Heart right ventricle (tissue), 16 donors: Measurements from ENCODE around the gene CCNI. TPM values are rescaled to one million over a fixed set of nuclear protein-coding genes. Genes with fewer than 3 reads are reported as not detected.

Source experiments
- ATAC-seq, 8 donors: fragments of 200-7000 bp; cut with Tn5 transposase; one replicate each; pipeline ENCODE4 v1.9.1; 2020; ENCODE audit warnings: mild to moderate bottlenecking in 8 of 8, moderate library complexity in 8 of 8, moderate number of reproducible peaks in 1 of 8
- DNase-seq, 2 donors: peaks; one replicate each; pipeline ENCODE4 v3.0.0-alpha.2; 2020
- H3K27ac ChIP-seq, 10 donors: fragments of 200-600 bp; sonication (generic) in 2 of 10; one replicate each; pipeline versions ENCODE4 v1.5.0 to v1.8.0; 2020 to 2022; ENCODE audit warnings: mild to moderate bottlenecking in 3 of 10
- H3K27me3 ChIP-seq, 7 donors: fragments of 200-600 bp; one replicate each; pipeline ENCODE4 v1.8.0; 2021 to 2022; ENCODE audit warnings: mild to moderate bottlenecking in 2 of 7
- H3K36me3 ChIP-seq, 9 donors: fragments of 200-600 bp; sonication (generic) in 1 of 9; one replicate each; pipeline versions ENCODE4 v1.5.0 to v1.8.0; 2020 to 2022; ENCODE audit warnings: mild to moderate bottlenecking in 2 of 9
- H3K4me1 ChIP-seq, 9 donors: fragments of 200-600 bp; sonication (generic) in 1 of 9; one replicate each; pipeline versions ENCODE4 v1.5.0 to v1.8.0; 2020 to 2022; ENCODE audit warnings: mild to moderate bottlenecking in 4 of 9
- H3K4me3 ChIP-seq, 10 donors: fragments of 200-600 bp; sonication (generic) in 2 of 10; one replicate each; pipeline versions ENCODE4 v1.5.0 to v1.8.0; 2020 to 2022; ENCODE audit warnings: mild to moderate bottlenecking in 7 of 10, moderate library complexity in 2 of 10
- H3K9me3 ChIP-seq, 11 donors: fragments of 200-600 bp in 10 of 11; sonication (generic) in 2 of 11; one replicate each; pipeline versions ENCODE4 v1.5.0 to v1.8.0; 2013 to 2022; ENCODE audit warnings: mild to moderate bottlenecking in 2 of 11, control low read depth in 1 of 11, moderate library complexity in 1 of 11
- CTCF ChIP-seq, 9 donors: fragments of 200-600 bp; sonication (generic) in 2 of 9; IDR thresholded peaks; one replicate each; pipeline versions ENCODE4 v1.5.0 to v1.8.0; 2021 to 2022; ENCODE audit warnings: antibody characterized with exemption in 9 of 9, mild to moderate bottlenecking in 5 of 9, moderate library complexity in 1 of 9
- WGBS, 2 donors: extraction: QIAGEN DNeasy Blood & Tissue Kit; methylation state at CpG; one replicate each; pipeline ENCODE4 v1.1.7; 2013; ENCODE audit warnings: inconsistent platforms in 1 of 2; 5-methylcytosine and 5-hydroxymethylcytosine counted together
- intact Hi-C, 10 donors: fragments of 100-400 bp; cut with DNase I; formaldehyde crosslinking; loops; one replicate each; pipeline versions ENCODE4 v1.11.1 to v1.14.2; 2022
- long read RNA-seq, 3 donors: library from polyadenylated mRNA; unstranded; transcript quantifications; one replicate each; pipeline ENCODE4 v2.0.0, GENCODE V29; 2020 to 2021
- polyA plus RNA-seq, 2 donors: library from polyadenylated mRNA; stranded (reverse); fragments of 200-250 nt; gene quantifications; one replicate each; pipeline ENCODE4 v1.2.3, GENCODE V29; 2013
- total RNA-seq, 10 donors: library from RNA; stranded (reverse); fragmentation: NEBNext Ultra II Directional in 3 of 10; extraction: Animal tissue kit (Norgen Biotek cat#: 25700) in 3 of 10; gene quantifications; one replicate each; pipeline versions ENCODE4 v1.2.1 to v1.2.4, GENCODE V29; 2021 to 2023
- donor health status: Arrhythmogenic right ventricular cardiomyopathy.
- donor health status: ischemic (EF 13 %, LVEDD 7.1; RV severe dilation, severe dysfunction).
- donor health status: healthy with polysubstance abuse.
- donor health status: DM: no; HTN: yes; CAD: no.
- donor health status: DM: no; HTN: no; CAD: no.
- donor health status: ischemic (EF 25% LVEDD 6.9; RV normal size, moderate dysfunction).
- donor health status: ischemic (EF 25% LVEDD 5.7; RV mildly dilated, moderate dysfunction).
- donor health status: healthy.
- donor health status: DM: yes; HTN: yes; CAD: no.
- donor health status: Ischemic cardiomyopathy.
- donor health status: ischemic (EF 35%, LVEDD 5.7; RV mildly dilated, moderate dysfunction).
- donor health status: nonischemic (EF 11% LVEDD 7.7; RV severe dilation, severe dysfunction).
- donor health status: DM: yes; HTN: yes; CAD: no.
- donor health status: PGD.
- donor health status: ischemic (EF 29% LVEDD 5.4; RV normal size, mild dysfunction).
- donor health status: nonischemic (EF 23%, LVEDD 6.1; RV moderate dilation, normal function).

Gene CCNI, protein sequence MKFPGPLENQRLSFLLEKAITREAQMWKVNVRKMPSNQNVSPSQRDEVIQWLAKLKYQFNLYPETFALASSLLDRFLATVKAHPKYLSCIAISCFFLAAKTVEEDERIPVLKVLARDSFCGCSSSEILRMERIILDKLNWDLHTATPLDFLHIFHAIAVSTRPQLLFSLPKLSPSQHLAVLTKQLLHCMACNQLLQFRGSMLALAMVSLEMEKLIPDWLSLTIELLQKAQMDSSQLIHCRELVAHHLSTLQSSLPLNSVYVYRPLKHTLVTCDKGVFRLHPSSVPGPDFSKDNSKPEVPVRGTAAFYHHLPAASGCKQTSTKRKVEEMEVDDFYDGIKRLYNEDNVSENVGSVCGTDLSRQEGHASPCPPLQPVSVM
- total RNA-seq, result 100 to 1,000 TPM; 223 to 354 (median 306) TPM
- polyA plus RNA-seq, result 100 to 1,000 TPM in 1 of 2 donors, 10 to 100 TPM in 1; 30.8 to 135 TPM
- long read RNA-seq, donor 1, transcript CCNI-201 (7 exons, 2,772 nt), result major isoform, 196 of 232 reads
- long read RNA-seq, donor 1, partial matches to known transcripts, result 8 of 232 reads
- long read RNA-seq, donor 1, other reads (novel, unspliced or antisense), result 27 of 232 reads
- long read RNA-seq, donor 2, transcript CCNI-201 (7 exons, 2,772 nt), result major isoform, 243 of 280 reads
- long read RNA-seq, donor 2, partial matches to known transcripts, result 7 of 280 reads
- long read RNA-seq, donor 2, other reads (novel, unspliced or antisense), result 30 of 280 reads
- long read RNA-seq, donor 3, transcript CCNI-201 (7 exons, 2,772 nt), result major isoform, 286 of 334 reads
- long read RNA-seq, donor 3, partial matches to known transcripts, result 9 of 334 reads
- long read RNA-seq, donor 3, other reads (novel, unspliced or antisense), result 39 of 334 reads

DNA sequence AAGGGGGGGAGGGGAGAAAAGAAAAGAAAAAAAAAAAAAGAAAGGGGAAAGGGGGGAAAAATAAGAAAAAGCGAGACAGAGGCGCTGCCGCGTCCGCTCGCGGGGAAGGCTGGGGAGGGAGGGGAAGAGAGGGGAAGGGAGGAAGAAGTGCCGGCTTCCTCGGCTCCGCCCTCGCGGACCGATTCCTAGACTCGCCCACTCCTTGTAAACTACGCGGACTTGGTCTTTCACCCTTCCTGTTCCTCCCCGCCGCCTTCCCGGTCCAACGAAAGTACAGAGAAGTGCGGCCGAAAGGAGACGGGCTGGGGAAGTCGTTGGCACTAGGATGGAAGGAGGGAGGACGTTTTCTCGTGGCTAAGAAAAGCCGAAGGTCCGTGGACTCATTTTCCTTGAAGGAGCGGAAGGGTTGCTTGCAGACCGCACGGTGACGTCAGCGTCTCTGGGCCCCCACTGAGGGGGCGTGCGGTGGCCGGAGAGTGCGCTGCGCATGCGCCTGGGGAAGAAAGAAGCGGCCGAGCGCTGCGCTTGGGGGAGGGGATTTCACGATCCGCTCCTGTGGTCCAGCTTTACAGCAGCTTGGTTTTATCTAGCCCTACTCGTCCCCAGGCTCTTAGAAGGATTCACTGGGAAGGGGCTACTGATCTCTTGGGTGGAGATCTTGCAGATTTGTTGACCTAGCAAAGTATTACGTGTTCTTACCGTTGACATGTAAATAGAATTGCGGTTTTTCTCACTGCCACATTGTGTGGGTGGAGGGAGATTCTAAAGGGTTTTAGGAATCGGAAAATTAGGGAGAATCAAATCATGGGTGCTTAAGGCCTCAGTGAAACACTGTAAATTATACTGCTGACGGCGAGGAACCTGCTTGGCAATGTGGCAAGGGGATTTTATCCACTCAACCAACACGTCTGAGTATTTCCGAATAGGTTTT, at the start of gene CCNI:
Gene CCNI (minus strand): TSS at position 121 of the 931 bp plus-strand sequence. CDS start 9,627 bp downstream, outside the sequence.
- H3K9me3 ChIP-seq, result no peaks in the 10 kb centered on the region
- peak; percentile 96 for DNase-seq
- peak within 1 kb of the TSS; percentile 66 to 92 (median 80) for H3K4me3 ChIP-seq
- peak; percentile 94 to 98 (median 95) for ATAC-seq
- 0% methylated on average over 54 of the region's 54 CpGs for WGBS, 2 donors
- peaks cover 0 to 4% (median 0%) of the 10 kb centered on the region in 9 donors for H3K36me3 ChIP-seq
- H3K27ac ChIP-seq, result peak within 1 kb of the TSS; percentile 91 to 100 (median 99)
- no peak for TF ChIP-seq CTCF (IDR thresholded peaks at IDR 0.05)
- H3K4me1 ChIP-seq, result peaks cover 0 to 62% (median 35%) of the 10 kb centered on the region in 9 donors
- intact Hi-C loops, result loop anchor here in 6 of 10 donors (1.0 to 10.0 kb wide), 5 partner anchors 81 to 861 kb away; partner anchors contain the start of genes CCNG2 (in 6 of the 6) and SCARB2 (in 1 of the 6)
- H3K27me3 ChIP-seq, result no peaks in the 10 kb centered on the region

DNA sequence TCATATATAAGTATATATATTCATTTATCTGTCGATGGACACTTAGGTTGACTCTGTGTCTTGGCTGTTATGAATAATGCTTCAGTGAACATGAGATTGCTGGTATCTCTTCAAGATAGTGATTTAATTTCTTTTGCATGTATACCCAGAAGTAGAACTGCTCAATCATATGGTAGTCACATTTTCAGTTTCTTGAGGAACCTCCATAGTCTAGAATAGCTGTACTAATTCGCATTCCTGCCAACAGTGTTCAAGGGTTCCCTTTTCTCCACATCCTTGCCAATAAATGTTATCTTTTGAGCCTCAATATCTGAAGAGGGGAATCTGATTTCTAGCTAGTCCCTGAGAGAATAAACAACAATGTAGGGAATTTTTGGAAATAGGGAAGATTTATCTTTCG, 48.8 kb upstream of the CCNI start:
- WGBS, 2 donors, result 57 to 84% methylated on average over 3 of the region's 3 CpGs
- H3K27ac ChIP-seq, result no peak overlapping the region
- H3K4me3 ChIP-seq, result no peak overlapping the region
- intact Hi-C loops, result no loop called here
- TF ChIP-seq CTCF (IDR thresholded peaks at IDR 0.05), result no peak
- H3K36me3 ChIP-seq, result no peaks in the 10 kb centered on the region
- no peak for ATAC-seq
- H3K9me3 ChIP-seq, result no peaks in the 10 kb centered on the region
- H3K4me1 ChIP-seq, result peaks cover 0 to 40% (median 0%) of the 10 kb centered on the region in 9 donors
- DNase-seq, result no peak
- peaks cover 0 to 5% (median 0%) of the 10 kb centered on the region in 7 donors for H3K27me3 ChIP-seq

DNA sequence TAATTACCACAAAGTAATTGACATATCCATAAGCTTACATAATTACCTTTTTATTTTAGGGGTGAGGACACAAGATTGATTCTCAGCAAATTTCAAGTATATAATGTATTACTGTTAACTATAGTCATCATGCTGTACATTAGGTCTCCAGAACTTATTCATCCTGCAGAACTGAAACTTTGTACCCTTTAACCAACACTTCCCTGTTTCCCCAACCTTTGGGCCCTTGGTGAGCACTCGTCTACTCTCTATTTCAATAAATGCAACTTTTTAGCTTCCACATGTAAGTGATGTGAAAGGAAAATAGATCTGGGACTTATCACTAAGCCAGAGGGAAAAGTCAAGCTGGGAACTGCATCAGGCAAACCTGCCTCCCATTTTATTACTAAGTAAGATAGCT, 47.6 kb upstream of the CCNI start:
- TF ChIP-seq CTCF (IDR thresholded peaks at IDR 0.05), result no peak
- ATAC-seq, result no peak

More for the DNA sequence above, 47.6 kb upstream of the CCNI start:
- Histone ChIP-seq H3K27me3 (peaks cover 0 to 5% (median 0%) of the 10 kb centered on the region in 7 donors), H3K4me3 (no peak overlapping the region), H3K36me3 (no peaks in the 10 kb centered on the region), H3K27ac (no peak overlapping the region), H3K4me1 (peaks cover 0 to 38% (median 0%) of the 10 kb centered on the region in 9 donors), H3K9me3 (no peaks in the 10 kb centered on the region)
- WGBS, 2 donors, result 90 to 92% methylated on average over 1 of the region's 1 CpG
- no peak for DNase-seq
- intact Hi-C loops, result no loop called here
